NCI-H526 treated with DMSO at 0.1 percent for 48 hours (cell line): Measurements from ENCODE around the gene IL12RB2.
"Not testable (repeated sequence)": the region's sequence is repeated elsewhere in the genome, so short reads cannot be mapped to it uniquely, and the experiment has no call there.

ENCODE experiments used
- DNase-seq: peaks from one replicate; lab custom pipeline; 2025; lab: John Stamatoyannopoulos, UW

IL12RB2 gene

DNA sequence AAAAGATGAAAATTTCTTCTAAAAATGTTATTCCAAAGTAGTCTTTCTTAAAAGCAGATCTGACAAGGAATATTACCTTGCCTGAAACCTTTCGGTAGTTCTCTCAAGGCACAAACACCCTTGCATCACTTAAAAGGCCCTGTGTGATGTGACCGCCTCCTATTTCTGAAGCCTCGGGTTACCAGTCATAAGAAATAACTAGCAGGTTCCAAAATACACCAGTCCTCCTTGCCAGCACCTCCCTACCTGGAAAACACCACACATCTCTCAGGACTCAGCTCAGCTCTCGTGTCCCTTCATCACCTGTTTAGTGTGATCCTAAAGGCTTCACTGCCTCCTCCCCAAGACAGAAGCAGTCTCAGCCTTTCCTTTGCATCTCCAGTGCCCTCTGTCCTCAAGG lies 86.9 kb downstream of the IL12RB2 start:
- DNase-seq: no peak

DNA sequence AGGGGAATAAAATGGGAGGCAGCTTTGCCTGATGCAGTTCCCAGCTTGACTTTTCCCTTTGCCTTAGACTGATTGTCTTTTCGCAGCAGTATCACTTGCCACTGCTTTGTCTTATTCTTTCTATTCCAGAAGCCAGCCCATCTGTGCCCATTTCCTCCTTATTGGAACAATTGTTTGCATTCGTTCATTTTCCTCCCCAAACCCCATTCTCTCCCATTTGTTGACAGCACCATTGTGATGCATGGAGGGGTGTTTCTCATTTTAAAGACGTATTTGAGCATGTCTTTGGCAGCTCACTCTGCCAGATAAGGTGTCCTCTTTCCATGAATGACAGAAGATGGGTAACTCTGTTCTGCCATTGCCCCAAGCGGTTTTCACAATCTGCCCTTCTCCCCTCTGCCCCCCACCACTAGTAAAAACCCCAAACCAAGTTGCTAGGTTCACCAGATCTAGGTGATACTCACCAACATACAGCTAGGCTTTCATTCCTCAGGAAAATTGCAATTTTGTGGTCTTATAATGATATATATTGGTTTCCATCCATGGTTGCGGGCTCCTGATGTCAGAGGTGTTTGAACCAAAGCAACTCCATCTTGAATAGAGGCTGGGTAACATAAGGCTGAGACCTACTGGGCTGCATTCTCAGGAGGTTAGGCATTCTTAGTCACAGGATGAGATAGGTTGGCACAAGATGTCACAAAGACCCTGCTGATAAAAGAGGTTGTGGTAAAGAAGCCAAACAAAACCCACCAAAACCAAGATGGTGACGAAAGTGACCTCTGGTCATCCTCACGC lies 91.7 kb downstream of the IL12RB2 start:
- no peak for DNase-seq

- not testable (repeated sequence) for DNase-seq
These were observed 92.5 kb downstream of the IL12RB2 start for GRCh38 chr1:67400029-67400786.

DNA sequence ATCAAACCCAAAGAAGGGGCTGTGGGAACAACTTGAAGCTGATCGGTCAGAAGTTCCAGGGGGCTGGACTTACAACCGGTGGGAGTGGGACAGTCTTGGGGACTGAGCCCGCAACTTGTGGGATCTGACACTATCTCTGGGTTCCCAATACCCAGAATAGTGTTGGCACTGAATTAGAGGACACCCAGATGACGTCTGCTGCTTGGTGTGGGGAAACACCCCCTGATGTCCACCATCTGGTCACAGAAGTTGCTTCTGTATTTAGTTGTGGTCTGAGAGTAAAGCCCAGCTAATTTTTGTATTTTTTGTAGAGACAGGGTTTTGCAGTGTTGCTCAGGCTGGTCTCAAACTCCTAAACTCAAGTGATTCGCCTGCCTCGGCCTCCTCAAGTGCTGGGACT lies 93.8 kb downstream of the IL12RB2 start:
- DNase-seq: no peak

DNA sequence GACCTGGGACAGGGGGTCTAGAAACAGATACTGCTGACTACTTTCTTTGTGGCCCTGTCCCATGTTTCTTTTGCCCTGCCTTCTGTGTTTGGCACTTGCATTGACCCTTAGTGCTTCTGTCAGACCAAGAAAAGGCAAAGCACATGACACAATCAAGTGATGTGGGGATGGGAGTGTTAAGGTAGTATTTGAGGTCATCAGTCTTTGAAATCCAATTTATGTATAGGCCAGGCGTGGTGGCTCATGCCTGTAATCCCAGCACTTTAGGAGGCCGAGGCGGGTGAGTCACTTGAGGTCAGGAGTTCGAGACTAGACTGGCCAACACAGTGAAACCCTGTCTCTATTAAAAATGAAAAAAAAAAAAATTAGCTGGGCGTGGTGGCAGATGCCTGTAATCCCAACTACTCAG lies 96.5 kb downstream of the IL12RB2 start:
- DNase-seq: no peak

DNA sequence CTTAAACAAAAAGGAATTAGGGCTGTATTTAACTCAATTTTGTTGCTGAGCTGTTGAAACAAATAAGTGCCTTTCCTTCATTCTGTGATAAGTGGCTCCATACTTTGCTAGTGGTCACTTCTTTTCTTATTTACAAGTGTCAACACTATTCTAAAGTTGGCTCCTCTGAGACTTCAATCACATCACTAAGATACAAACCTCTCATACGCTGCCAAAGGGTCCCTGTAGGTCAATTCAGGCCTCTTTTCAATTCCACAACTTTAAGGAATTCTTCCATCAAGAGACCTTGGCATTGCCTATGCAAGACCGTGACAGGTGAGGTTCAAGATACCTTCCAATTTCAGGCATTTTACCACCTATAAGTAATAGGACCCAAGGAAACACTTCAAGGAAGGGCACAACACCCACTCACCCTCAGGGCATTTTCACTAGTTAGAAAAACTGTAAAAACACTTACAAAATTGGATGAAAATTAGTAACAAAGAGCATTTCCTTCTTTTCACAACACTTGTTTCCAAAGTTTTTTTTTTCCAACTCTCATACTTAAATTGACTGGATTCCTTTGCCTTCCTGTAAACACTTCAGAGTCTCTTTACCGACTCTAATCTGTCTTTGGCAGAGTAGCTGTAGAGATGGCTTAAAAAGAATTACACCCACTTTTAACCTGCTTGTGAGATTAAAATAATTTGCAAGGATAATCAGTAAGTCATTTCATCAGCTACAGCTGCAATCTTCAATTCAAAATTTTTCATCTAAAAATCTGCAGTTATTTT lies 98.0 kb downstream of the IL12RB2 start:
- no peak for DNase-seq

DNA sequence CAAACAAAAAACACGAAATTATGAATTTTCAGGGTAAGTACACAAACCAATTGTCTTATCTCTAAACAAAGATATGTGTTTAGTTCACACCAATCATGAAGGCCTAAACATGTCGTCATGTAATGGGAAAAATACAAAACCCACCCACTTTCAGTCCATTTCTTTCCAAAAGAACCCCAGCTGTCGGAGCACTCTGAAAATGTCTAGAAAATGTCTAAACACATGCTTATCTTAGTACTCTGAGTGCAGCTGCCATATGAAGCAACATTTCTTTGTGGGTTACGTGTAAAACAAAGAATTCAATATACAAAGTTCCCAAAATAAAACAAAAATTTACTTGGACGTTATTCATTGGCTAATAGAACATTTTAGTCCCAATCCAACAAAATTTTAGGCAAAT lies 99.8 kb downstream of the IL12RB2 start:
- DNase-seq: no peak

DNA sequence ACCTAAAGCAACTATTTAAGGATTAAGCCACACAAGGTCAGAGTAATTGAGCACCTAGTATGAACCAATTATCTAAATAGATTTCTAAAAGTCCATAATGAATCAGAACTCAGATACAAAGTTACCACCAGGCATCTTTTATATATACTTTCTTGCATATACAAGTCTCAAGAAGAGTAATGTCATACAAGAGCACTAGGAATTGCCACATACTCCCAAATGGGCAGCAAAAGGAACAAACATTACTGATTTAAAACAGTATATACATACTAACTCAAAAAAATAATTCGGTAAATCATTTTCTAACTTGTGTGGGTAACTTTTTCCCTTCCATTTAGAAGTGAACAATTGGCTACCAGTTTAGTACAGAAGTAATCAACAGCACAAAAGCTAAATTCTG lies 100.5 kb downstream of the IL12RB2 start:
- no peak for DNase-seq

GRCh38 chr1:67413101-67413500 lies 105.4 kb downstream of the IL12RB2 start:
- DNase-seq: not testable (repeated sequence)

DNA sequence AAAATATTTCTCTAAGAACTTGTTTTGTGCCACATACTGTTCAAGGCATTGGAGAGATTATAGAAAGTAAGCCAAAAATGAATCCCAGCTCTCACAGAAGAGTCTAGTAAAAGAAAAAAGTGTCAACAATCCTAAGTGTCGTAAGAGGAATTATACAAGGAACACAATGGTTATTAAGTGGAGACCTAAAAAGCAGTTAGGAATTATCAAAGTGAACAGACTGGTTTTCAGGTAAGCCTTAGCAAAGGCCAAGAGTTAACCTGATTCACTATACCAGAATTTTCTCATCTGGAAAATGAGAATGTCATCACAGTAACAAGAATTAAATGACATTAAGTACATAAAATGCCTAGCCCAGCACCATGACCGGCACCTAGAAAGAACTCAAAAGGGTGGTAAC lies 106.9 kb downstream of the IL12RB2 start:
- DNase-seq: no peak

DNA sequence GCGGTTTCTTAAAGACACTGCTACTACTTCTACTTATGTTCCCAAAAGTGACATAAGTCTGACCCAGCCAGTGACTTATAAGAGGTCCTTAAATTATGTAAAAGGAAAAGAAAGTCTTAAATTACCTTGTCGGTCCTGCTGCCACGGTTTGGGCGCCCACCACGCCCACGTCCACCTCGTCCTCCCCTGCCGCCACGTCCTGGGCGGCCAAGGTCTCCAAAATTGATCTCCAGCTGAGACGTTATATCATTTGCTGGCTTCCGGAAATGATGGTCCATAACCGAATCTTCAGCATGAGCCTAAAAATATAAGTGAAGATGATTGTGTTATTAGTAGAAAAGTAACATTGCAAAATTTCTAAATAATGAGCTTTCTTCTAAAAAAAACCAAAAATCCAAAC lies 107.4 kb downstream of the IL12RB2 start:
- no peak for DNase-seq

GRCh38 chr1:67417733-67418132 lies 110.1 kb downstream of the IL12RB2 start:
- DNase-seq: not testable (repeated sequence)

- DNase-seq: no peak
These were observed 111.3 kb downstream of the IL12RB2 start for GRCh38 chr1:67418839-67419586.

GRCh38 chr1:67420835-67421492 lies 113.3 kb downstream of the IL12RB2 start:
- DNase-seq: no peak

DNA sequence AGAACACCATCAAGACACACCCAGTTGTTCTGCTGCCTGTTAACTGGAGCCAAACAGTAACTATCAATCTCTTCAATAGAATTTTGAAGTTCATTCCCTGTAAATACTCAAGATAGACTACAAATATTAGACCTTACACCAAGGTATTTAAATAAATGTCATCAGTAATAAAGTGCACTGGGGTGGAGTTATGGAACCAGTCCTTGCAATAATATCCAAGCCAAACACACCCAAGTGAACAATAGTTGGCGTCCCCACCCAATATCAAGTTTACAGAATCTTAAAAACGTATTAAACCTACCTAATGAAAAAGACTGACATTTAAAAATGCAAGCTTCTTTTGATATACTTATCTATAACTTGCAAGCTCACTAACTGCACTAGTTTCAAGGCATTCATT lies 119.8 kb downstream of the IL12RB2 start:
- no peak for DNase-seq

DNA sequence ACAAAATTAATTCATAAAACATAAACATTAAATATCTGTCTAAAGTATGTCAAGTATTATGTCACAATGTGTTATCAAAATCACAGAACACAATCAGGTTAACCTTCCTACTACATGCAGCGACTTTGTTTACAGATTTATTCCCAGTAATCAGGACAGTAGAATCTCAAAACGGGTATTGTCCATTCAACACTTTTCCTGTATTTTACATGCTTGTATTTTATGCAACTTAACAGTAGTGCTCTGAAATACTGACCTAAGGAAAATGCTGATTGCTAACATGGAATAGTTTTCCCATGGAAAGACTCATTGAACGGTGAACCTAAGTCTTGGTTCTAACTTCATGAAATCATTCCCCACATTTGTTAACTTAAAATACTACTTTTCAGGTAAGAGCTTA lies 120.3 kb downstream of the IL12RB2 start:
- DNase-seq: no peak

- DNase-seq: peak; percentile 15
These were observed 121.4 kb downstream of the IL12RB2 start for GRCh38 chr1:67429011-67429527.

GRCh38 chr1:67429528-67430357 lies 122.1 kb downstream of the IL12RB2 start:
- DNase-seq: no peak

GRCh38 chr1:67430358-67431155 lies 122.9 kb downstream of the IL12RB2 start, which contains the start of gene SERBP1:
Gene SERBP1, minus strand, starts transcription at chr1:67430402. Its CDS starts 102 bp downstream, at chr1:67430300.
- DNase-seq: peak; percentile 98
